ENCODE results near the gene ZBTB49.

Gene ZBTB49

DNA sequence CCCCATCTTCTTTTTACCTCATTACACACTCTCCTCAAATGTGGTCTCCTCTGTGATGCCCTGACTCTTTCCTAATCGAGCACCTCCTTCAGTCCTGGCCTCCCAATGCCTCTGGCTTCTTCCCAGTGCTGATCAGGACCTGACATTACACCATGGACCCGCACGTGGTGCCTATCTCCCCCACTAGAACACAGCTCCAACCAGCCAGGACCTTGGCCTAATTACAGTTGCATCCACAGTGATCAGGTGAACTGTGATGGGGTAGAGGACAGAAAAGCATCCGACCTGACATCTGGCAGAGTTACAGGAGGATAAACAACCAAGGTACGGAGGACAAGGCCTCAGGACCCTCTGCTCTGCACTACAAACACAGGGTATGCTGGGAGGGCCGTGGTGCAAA lies 12.5 kb upstream of the ZBTB49 start:
- DNase-seq (ENCODE audit: low read depth in 4 of 4, low spot score in 1 of 4) = no peak

DNA sequence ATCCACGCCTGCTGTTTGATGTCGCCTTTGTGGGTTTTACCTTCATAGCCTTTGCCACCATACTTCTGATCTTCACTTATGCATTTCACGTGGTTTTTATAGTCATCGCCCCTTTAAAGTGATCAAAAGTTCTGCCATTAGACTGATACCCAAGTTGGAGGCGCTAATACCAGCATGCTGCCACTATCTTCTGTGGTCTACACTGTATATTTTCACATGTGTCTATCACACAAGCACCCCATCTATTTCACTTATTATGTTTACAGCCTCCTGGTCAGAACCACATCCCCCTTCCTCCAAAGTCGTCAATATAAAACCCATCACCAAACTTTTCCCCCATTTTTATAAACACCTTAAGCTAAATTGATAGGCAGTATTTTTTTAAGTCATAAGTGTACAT lies 8.3 kb upstream of the ZBTB49 start:
- DNase-seq (ENCODE audit: low read depth in 4 of 4, low spot score in 1 of 4) = no peak

DNA sequence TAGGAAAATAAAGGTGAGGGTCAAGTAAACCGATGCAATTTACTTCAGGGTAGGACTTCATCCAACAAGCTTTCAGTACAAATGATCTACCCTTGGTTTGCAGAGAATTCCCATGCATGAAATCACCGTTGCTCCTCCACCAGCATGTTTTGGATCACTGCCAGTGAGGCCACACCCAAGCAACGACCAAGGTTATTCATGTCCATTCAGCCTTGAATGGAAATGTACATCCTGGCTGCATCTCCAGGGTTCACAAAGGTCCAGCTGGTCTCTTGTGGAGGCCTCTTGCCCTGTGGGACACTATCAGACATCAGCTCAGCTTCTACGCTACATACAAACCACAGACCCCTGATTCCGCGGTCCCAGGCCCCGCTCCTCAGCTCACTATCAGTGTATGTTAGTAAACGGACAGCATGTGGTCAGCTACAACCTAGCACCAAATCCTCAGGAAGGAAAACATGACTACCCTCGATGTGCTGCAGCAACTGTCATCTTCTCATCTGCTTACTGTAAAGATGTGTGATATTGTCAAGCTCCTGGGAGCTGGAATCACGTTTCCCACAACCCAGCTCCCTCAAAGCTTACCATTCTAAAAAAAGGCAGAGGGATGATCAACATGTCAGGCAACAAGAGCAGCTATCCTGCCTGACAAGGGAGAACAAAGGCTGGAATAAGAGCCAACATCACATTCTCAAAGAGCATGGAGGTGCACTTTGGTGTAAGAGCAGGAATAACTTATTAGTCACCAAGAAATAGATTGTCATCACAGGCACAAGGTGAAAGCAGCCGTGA lies 5.0 kb upstream of the ZBTB49 start:
- DNase-seq (ENCODE audit: low read depth in 4 of 4, low spot score in 1 of 4) = no peak

DNA sequence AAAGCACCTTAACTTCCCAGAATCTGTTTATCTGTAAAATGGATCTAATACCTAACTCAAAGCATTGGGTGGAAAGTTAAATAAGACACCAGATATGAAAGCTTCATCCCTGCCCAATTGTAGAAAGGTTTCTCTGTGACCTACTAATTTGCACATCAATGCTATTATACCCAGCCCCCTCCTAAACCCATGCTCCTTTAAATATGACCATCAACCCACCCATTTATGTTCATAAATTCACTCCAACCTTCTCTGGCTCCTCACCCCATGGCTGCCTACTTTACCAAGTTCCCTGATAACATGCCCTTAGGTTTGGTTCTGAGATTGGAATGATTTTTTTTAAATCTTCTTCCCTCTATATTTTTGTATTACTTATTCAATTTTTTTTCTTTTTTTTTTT lies 2.0 kb upstream of the ZBTB49 start:
- DNase-seq (ENCODE audit: low read depth in 4 of 4, low spot score in 1 of 4) = no peak

DNA sequence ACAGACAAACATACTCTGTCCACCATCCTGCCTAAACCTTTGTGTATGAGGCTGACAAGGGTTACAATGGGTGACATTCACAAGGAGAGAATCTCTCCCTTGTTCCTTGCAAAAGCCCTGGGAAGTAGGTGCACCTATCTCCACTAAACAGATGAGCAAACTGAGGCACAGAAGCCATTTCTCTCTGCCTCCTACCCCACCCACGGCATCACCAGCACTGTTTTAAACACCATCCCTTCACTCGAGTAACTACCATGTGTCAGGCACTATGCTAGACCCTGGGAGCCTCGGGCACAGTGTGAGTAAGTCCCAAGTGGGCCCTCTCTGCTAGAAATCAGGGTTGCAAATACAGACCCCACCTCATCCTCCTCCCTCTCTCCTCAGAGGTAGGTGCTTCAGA lies 996 bp upstream of the ZBTB49 start:
- no peak for DNase-seq (ENCODE audit: low read depth in 4 of 4, low spot score in 1 of 4)

DNA sequence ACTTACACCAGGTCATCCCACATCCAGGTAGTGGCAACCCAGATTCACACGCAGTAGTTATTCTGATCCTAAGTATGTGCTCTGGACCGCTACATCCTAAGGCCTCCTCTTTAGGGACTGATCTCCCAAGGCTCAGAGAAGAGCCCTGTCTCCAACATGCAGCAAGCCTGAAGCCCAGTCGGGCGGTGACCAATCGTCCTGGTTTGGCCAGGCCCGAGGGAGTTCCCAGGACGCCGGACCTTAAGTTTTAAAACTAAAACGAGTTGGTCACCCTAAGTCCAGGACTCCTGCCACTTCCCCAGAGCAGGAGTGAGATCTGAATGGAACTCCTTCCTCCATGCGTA lies 482 bp upstream of the ZBTB49 start:
- DNase-seq (ENCODE audit: low read depth in 4 of 4, low spot score in 1 of 4) = no peak

DNA sequence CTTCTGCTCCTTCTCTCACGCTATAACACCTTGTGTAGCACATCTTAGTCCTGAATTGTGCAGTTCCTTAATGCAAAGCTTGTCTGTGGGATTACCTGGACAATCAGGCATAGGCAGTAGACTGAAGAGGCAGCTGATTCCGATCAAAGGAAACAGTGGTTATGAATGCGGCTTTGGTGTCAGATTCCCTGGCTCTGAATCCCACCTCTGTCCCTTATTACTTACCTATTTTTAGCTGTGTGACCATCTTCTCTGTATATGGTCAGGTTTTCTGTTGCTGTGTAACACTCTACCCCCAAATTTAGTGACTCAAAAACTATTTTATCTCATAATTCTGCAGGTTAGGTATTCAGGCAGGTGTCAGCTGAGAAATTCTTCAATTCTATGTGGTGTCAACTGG lies 3.2 kb downstream of the ZBTB49 start:
- DNase-seq (ENCODE audit: low read depth in 4 of 4, low spot score in 1 of 4) = no peak

DNA sequence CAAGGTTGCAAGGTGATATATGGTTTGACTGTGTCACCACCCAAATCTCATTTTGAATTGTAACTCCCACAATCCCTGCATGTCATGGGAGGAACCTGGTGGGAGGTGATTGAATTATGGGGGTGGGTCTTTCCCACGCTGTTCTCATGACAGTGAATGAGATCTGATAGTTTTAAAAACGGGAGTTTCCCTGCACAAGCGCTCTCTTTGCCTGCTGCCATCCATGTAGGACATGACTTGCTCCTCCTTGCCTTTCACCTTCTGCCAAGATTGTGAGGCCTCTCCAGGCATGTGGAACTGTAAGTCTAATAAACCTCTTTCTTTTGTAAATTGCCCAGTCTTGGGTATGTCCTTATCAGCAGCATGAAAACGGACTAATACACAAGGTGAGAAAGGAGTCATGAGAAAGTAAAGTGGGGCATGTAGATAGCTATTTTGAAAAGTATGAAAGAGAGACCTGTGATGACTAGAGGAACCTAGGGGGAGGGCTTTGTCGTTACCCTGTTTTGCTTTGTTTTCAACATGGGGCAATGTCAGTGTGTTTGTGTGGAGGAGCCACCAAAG lies 6.3 kb downstream of the ZBTB49 start:
- no peak for DNase-seq (ENCODE audit: low read depth in 4 of 4, low spot score in 1 of 4)

DNA sequence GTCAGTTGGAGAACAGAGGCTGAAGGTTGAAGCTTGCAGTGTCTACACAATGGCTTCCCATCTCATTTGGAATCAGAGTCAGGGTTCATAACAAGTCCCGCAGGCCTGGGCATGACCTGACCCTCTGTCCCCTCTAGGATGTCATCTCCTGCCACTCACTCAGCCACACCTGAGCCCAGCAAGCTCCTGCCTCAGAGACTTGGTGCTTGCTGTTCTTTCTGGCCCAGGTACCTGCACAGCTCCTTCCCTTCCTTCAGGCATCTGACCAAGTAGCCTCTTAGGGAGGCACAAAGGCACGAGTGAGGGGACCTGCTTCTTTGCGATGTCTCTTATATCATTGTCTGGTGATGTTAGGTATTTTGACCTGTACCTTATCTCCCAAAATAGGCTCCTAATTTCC lies 9.0 kb downstream of the ZBTB49 start:
- no peak for DNase-seq (ENCODE audit: low read depth in 4 of 4, low spot score in 1 of 4)

DNA sequence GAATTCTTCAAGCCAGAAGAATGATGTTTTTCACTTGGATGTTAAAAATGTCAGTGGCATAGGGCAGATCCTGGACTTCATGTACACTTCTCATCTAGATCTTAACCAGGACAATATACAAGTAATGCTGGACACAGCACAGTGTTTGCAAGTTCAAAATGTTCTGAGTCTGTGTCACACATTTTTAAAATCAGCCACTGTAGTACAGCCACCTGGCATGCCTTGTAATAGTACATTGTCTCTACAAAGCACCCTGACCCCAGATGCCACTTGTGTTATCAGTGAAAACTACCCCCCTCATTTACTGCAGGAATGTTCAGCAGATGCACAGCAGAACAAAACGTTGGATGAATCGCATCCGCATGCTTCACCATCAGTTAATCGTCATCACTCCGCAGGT lies 11.9 kb downstream of the ZBTB49 start:
- no peak for DNase-seq (ENCODE audit: low read depth in 4 of 4, low spot score in 1 of 4)

DNA sequence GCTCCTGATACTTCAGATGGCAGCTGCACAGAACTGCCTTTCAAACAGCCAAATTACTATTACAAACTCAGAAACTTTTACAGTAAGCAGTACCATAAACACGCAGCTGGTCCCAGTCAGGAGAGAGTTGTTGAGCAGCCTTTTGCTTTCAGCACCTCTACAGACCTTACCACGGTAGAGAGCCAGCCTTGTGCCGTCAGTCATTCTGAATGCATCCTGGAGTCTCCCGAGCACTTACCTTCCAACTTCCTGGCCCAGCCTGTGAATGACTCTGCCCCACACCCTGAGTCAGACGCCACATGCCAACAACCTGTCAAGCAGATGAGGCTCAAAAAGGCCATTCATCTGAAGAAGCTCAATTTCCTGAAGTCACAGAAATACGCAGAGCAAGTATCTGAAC lies 12.4 kb downstream of the ZBTB49 start:
- DNase-seq (ENCODE audit: low read depth in 4 of 4, low spot score in 1 of 4) = no peak

DNA sequence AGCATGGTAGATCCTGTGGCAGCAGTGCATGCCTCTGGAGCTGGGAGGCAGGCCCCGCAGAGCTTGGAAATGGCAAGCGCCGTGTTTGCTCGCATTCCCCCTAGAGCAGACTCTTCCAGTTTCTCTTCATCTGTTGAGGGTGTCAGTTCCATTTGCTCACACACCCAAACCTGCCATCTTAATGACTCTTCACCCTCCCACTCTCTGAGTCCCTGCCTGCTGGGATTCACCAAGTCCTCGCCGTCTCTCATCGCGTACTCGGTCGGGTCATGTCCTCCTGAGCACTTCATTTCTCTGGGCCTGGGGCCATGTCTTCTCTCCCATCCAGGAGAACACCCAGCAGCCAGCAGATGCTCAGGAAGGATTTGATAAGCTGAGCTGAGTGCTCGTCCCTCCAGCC lies 16.9 kb downstream of the ZBTB49 start:
- no peak for DNase-seq (ENCODE audit: low read depth in 4 of 4, low spot score in 1 of 4)

DNA sequence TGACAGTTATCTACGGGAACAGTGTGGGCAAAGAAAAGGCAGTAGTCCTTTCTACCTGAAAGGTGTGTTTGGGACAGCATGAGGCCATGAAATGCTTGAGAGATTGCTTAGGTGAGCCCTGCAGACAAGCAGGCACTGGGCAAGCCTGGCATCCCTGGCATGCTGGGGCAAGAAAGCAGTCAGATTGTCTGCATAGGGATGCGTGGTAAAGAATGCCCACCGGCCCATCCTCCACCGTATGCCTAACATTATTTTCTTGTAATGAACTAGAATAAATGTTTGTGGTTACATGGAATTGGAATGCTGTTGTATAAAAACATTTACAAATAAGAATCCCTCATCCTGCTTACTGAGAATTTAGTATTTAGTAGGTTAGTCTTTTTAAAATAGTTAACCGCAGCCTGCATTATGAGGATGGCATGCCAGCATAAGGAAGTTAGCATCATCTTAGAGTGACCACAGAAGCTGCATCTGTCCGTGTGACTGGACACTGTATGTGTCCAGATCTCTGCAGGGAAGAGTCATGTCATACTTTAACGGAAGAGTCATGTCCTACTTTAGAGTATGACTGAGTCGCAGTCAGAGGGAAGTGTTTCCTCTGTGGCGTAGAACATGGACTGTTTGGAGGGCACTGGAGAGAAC lies 18.9 kb downstream of the ZBTB49 start:
- DNase-seq (ENCODE audit: low read depth in 4 of 4, low spot score in 1 of 4) = no peak

DNA sequence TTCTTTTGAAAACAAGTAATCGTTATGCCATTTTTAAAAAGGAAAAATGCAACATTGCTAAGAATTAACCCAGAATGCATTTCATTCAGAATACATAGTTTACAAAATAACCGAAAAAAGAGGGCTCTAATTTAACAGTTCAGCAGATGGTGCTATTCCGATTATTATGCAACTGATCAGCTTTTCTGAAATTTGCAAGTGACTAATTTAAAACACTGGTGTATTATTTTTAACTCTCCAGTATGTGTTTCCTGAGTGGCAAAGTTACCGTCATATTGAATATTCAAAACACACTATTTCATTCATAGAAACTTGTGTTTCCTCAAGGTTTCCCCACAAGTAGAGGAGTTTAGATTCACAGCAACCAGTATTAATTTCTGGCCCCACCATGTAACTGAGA lies 21.1 kb downstream of the ZBTB49 start:
- DNase-seq (ENCODE audit: low read depth in 4 of 4, low spot score in 1 of 4) = no peak

DNA sequence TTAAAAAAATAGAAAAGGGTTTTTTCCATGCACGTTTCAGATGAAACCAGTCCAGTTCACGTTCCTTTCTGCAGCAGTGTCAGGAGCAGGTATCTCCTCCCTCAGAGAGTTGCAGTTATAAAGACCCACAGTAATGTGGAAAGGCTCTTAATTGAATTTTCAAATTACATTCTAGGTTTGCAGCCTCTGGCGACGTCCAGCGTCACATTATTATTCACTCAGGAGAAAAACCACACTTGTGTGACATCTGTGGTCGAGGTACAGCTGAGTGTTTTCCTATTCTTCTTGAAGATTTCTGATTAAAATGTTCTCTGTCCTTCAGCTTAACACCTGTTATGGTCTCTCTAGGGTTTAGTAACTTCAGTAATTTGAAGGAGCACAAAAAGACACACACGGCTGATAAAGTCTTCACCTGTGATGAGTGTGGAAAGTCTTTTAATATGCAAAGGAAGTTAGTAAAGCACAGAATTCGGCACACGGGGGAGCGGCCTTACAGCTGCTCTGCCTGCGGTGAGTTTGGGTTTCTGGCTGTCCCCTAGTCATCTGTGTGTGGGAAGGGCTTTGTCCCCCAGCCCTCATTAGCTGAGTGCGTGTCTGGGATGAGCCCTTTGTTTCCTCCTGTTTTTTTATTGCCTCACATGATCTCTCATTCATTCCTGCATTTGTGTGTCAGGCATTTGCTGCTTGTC lies 25.6 kb downstream of the ZBTB49 start:
- DNase-seq (ENCODE audit: low read depth in 4 of 4, low spot score in 1 of 4) = no peak

DNA sequence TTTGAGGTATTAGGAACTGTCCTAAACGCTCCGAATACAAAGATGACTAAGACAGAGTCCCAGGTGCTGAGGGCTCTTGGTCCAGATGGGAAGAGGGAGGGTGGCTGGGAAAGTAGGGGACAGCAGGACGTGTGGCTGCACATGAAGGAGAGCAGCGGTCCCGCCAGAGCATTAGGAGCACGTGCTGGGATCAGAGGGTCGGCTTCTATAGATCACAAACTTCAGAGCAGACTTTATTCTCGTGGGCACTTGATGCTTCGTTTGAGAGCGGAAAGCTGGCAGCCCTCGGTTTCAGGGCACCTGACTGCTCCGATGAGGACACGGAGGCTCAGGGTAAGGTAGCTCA lies 26.1 kb downstream of the ZBTB49 start:
- DNase-seq (ENCODE audit: low read depth in 4 of 4, low spot score in 1 of 4) = no peak

DNA sequence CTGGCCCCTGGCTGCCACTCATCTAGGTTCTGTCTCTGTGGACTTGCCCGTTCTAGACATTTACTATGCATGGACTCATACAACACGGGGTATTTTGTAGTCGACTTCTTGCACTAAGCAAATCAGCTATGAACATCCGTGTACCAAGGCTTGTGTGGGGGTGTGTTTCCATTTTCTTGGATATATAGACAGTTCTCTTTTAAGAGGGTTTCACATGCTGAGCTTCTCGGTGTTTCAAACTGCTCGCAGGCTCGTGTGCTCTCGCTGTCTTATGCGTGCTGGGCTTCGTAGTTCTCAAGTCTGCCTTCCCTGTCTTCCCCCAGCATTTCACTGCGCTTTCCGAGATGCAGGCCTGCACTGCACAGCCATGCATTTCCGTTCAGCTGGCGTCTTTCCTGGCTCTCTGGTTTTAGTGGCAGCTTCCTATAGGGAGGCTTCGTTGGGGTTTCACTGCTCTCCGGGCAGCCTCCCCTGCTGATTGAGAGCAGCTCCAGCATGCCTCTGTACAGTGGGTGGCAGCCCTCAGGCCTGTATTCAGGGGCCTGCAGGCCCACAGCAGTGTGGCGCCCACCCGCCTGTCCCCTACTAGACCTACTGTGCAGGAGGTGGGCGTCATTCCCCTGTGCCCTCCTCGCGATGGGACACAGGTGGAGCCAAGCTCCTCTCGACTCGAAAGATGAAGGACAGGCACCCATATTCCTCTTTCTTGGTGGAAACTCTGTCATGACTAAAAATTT lies 27.6 kb downstream of the ZBTB49 start:
- DNase-seq (ENCODE audit: low read depth in 4 of 4, low spot score in 1 of 4) = no peak

DNA sequence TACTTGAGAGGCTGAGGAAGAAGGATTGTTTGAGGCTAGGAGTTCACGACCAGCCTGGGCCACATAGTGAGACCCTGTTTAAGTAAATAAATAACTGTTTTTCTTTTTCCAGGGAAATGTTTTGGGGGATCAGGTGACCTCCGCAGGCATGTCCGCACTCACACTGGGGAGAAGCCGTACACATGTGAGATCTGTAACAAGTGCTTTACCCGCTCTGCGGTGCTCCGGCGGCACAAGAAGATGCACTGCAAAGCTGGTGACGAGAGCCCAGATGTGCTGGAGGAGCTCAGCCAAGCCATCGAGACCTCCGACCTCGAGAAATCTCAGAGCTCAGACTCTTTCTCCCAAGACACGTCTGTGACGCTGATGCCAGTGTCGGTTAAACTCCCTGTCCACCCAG lies 30.5 kb downstream of the ZBTB49 start:
- no peak for DNase-seq (ENCODE audit: low read depth in 4 of 4, low spot score in 1 of 4)

DNA sequence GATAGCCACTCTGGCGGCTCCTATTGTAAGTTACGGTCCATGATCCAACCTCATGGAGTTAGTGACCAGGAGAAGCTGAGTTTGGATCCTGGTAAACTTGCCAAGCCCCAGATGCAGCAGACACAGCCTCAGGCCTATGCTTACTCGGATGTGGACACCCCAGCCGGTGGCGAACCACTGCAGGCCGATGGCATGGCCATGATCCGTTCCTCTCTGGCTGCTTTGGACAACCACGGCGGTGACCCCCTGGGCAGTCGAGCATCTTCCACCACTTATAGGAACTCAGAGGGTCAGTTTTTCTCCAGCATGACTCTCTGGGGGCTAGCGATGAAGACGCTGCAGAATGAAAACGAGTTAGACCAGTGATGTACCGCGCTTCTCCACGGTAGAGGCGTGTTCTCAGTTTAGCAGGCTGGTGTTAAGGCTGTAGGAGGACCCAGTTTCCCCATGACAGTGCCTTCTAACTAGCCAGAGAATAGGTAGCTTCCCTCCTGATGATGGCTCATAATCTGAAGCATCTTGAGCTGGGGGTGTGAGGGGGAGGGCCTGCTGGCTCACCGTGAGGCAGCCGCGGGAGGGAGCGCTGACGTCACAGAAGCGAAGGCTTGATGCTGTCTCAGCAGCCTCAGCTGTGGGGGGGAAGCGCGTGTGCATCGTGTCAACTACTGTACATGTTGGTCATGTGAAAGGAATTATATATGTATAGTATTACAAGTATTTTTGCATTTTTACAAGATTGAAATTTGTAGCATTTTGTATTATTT lies 31.1 kb downstream of the ZBTB49 start:
- no peak for DNase-seq (ENCODE audit: low read depth in 4 of 4, low spot score in 1 of 4)

DNA sequence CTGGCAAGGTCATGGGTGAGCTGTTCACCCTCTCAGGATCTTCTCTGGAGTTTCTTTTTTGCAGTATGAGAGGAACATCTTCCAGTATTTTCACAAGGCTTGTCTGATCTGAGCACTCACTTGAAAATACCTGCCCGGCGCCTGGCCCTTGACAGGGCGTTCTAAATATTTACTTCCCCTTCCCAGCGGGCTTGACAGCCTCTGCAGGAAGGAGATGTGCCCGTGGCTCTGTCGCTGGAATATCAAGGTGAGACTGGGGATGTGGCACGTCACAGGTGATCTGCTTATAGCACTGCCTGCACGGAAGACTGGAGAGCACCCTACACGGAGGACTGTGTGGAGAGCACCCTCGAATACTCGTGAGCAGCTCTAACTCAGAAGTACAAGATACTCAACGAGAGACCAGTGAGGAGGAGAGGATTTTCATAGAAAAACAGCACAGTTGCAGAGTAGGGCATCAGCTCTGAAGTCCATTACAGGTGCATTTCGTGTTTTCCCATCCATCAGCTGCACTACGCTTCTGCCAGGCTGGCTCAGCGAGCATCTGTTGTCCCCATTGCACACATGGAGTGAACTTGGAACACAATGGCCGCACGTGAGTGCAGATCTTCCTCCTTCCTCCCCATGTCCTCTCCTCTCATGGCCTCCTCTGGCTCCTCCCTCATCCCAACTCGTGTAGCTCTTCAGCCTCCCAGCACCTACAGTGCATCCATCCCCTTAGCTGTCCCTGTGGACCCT lies 32.1 kb downstream of the ZBTB49 start:
- DNase-seq (ENCODE audit: low read depth in 4 of 4, low spot score in 1 of 4) = no peak
